Non-pigmented ciliary epithelial cell (primary cell): ENCODE measurements around the gene MAP2K7.
"Not testable (repeated sequence)": the region's sequence is repeated elsewhere in the genome, so short reads cannot be mapped to it uniquely, and the experiment has no call there.

Source experiments
- DNase-seq: peaks from one replicate; pipeline ENCODE4 v3.0.0-alpha.2; 2010; ENCODE audit warnings: low read depth

MAP2K7 gene

DNA sequence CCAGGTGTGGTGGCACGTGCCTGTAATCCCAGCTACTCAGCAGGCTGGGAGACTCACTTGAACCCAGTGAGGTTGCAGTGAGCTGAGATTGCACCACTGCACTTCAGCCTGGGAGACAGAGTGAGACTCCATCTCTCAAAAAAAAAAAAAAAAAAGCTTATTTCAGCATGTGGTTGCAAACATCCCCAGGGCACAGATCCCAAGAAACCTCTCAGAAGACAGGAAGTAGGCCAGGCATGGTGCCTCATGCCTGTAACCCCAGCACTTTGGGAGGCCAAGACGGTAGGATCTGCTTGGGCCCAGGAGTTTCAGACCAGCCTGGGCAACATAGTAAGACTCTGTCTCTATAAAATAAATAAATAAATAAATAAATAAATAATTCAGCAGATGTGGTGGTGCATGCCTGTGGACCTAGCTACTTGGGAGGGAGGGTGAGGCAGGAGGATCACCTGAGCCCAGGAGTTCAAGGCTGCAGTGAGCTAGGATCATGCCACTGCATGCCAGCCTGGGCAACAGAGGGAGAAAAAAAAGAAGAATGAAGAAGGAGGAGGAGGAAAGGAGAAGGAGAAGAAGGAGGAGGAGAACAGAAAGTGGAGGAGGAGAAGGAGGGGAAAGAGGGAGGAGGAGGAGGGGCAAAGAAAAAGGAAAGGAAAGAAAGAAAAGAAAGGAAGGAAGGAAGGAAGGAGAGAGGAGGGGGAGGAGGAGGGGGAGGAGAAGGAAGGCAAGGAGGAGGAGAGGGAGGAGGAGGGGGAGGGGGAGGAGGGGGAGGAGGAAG, 19.7 kb upstream of the MAP2K7 start:
- DNase-seq: no peak

- DNase-seq: no peak
These were observed 17.9 kb upstream of the MAP2K7 start for GRCh38 chr19:7885818-7886217.

GRCh38 chr19:7887408-7888144, 16.1 kb upstream of the MAP2K7 start:
- no peak for DNase-seq

DNA sequence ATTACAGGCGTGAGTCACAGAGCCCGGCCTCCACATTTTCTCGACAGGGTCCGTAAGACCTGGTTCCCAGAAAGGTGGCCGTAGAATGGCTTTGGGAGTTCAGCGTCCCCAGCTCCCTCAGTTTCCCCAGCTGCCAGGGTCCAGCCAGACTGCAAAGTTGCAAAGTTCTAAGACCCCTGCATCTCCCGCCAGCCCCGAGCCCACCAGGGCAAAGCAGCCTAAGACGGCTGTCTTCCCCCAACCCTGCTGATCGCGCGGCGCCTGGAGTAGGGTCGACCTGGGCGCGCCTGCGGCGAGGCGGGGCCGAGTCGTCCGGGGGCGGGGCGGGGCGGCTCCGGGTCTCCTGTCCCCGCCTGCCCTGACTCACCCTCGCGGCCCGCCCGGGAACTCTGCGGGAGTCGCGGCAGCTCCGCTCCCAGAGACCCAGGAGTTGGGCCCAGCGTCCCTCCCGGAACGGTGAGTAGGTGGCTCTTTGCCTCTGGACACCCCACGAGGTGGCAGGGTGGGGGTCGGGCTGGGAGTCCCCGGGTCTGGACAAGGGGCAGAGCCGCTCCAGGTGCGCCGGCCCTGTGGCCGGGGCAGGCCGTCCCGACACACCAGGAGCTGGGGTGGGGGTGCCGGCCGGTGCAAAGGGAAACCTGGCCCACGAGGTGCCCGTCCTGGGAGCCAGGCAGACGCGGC, 15.4 kb upstream of the MAP2K7 start, which contains the start of gene LRRC8E:
TSS of gene LRRC8E (plus strand) at position 366 of the 681 bp plus-strand sequence. CDS start 7,094 bp downstream, outside the sequence.
- no peak for DNase-seq

DNA sequence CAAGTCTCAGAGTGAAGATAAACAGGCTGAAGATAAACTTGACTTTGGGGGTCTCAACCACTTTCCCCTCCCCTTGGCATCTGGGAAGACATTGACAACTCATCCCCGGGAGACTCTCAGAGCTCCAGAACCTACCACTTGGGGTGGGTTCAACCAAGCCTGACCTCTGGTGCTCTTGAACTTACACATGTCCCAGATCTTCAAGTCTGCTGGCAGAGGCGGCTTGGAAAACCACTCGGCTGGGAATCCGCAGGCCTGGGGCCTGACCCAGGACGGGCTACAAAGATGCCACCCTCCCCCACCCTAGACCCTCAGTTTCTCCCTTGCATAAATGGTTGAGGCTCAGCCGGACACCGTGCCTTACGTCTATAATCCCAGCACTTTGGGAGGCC, 14.9 kb upstream of the MAP2K7 start:
- DNase-seq: no peak

DNA sequence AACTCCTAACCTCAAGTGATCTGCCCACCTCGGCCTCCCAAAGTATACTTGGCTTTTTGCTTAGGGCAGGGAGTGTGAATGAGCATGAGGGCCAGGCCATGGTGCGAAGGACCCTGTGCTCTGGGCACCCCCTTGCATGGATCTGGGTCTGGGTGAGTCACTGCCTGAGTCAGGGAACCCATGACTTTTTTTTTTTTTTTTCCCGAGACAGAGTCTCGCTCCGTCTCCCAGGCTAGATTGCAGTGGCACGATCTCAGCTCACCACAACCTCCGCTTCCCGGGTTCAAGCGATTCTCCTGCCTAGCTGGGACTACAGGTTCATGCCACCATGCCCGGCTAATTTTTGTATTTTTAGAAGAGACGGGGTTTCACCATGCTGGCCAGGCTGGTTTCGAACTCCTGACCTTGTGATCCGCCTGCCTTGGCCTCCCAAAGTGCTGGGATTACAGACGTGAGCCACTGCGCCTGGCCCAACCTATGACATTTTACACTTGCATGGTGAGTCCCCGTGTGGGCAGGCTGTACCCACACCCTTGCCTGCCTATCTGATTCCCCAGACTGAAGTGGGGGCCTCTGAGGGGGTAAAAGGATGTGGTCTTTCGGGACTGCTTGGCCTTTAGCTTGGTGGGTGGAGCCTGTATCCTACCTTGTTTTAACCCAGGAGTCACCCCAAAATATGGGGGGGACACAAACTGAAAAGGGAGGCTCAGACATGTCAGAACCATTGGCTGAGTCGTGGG, 10.1 kb upstream of the MAP2K7 start:
- DNase-seq: not testable (repeated sequence)

GRCh38 chr19:7894612-7895309, 8.9 kb upstream of the MAP2K7 start:
- DNase-seq: no peak

GRCh38 chr19:7895565-7895964, 8.1 kb upstream of the MAP2K7 start:
- DNase-seq: no peak

DNA sequence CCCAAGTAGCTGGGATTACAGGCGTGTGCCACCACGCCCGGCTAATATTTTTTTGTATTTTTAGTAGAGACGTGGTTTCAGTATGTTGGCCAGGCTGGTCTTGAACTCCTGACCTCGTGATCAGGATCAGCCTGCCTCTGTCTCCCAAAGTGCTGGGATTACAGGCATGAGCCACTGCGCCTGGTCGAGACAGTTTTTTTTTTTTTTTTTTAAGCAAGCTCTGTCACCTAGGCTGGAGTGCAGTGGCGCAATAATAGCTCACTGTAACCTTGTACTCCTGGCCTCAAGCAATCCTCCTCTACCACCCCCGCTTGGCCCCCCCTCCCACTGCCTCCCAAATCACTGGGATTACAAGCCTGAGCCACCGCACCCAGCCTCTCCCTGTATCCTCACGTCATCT, 6.4 kb upstream of the MAP2K7 start:
- DNase-seq: no peak

DNA sequence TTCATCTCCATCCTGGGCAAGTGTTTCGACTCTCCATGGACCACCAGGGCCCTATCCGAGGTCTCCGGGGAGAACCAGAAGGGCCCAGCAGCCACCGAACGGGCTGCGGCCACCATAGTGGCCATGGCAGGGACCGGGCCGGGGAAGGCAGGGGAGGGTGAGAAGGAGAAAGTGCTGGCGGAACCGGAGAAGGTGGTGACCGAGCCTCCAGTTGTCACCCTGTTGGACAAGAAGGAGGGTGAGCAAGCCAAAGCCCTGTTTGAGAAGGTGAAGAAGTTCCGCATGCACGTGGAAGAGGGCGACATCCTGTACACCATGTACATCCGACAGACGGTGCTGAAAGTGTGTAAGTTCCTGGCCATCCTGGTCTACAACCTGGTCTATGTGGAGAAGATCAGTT, 4.7 kb upstream of the MAP2K7 start:
- DNase-seq: no peak

DNA sequence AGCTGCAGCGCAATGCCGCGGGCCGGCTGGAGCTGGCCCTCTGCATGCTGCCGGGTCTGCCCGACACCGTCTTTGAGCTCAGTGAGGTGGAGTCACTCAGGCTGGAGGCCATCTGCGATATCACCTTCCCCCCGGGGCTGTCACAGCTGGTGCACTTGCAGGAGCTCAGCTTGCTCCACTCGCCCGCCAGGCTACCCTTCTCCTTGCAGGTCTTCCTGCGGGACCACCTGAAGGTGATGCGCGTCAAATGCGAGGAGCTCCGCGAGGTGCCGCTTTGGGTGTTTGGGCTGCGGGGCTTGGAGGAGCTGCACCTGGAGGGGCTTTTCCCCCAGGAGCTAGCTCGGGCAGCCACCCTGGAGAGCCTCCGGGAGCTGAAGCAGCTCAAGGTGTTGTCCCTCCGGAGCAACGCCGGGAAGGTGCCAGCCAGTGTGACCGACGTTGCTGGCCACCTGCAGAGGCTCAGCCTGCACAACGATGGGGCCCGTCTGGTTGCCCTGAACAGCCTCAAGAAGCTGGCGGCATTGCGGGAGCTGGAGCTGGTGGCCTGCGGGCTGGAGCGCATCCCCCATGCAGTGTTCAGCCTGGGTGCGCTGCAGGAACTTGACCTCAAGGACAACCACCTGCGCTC, 3.8 kb upstream of the MAP2K7 start:
- DNase-seq: no peak

DNA sequence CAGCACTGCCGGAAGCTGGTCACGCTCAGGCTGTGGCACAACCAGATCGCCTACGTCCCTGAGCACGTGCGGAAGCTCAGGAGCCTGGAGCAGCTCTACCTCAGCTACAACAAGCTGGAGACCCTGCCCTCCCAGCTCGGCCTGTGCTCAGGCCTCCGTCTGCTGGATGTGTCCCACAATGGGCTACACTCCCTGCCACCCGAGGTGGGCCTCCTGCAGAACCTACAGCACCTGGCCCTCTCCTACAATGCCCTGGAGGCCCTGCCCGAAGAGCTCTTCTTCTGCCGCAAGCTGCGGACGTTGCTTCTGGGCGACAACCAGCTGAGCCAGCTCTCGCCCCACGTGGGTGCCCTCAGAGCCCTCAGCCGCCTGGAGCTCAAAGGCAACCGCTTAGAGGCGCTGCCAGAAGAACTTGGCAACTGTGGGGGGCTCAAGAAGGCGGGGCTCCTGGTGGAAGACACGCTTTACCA, 3.2 kb upstream of the MAP2K7 start:
- DNase-seq: no peak

GRCh38 chr19:7900931-7901330, 2.7 kb upstream of the MAP2K7 start:
- DNase-seq: no peak

DNA sequence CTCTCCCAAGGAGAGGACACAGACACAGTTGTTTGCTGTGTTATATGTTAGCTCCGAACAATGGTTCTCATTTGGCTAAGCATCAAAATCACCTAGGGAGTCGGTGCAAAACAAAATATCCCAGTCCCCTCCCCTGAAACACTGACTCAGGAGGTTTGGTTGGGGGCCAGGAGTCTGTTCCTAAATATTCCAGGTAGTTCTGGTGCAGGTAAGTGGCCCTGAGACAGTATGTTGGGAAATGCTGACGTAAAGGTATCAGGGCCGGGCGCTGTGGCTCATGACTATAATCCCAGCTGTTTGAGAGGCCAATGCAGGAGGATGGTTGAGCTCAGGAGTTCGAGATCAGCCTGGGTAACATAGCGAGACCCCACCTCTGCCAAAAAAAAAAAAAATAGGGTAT, 2.3 kb upstream of the MAP2K7 start:
- no peak for DNase-seq

DNA sequence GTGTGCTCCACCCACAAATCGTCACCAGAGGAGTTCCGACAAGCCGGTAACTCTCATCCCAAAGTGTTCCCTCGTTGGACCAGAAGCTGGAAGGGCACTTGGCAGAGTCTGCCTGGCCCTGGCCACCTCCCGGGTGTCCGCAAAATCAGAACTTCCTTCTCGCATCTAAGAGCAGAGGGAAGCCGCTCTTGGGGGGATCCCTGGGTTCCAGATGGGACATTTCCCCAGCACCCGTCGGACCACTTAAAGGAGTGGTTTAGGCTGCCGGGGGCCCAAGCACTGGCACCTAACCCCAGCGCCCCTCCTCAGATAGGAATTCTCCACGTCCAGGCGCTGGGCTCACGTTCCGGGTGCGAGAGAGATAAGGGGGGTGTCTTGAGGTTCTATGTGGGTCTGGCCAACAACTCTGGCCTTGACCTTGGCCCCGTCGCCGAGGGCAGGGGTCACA, 857 bp upstream of the MAP2K7 start:
- DNase-seq: no peak

DNA sequence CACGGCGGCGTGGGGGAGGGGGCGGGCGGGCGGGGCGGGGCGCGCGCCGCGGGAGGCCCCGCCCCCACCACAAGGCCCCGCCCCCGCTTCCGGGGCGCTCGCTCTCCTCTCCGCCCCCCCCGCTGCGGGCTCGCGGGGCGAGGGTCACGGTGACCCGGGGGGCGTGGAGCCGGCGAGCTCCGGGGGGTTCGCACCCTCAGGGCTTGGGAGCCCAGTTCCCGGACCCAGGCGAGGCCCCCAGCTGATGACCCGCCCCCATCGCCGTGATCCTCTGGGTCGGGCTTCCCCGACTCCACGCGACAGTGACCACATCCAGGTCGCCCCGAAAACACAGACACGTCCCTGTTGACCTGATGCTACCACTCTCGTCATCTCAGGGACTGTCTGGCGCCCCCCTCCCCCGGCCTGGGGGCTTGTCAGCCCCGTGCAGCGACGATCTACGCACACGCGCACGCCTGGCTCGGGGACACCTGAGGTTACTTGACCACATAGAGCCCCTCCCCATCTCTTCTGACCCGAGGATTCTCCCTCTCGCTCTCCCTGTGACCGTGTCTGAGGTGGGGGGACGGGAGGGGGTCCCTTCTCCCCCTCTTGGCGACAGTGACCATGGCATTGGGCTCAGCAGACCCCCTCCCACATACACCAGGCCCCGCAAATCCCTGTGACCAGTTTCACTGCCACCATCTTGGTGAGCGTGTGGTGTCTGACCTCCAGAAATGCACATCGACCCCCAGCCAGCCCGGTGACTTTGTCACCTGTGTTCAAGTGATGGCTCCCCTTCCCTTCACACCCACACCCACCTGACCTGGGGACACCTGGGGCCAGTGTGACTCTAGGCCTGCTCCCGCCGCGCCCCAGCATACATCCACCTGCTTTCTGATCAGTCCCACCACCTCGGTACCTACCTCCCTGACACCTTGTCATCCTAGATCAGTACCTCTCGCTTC, 670 bp downstream of the MAP2K7 start:
- no peak for DNase-seq

DNA sequence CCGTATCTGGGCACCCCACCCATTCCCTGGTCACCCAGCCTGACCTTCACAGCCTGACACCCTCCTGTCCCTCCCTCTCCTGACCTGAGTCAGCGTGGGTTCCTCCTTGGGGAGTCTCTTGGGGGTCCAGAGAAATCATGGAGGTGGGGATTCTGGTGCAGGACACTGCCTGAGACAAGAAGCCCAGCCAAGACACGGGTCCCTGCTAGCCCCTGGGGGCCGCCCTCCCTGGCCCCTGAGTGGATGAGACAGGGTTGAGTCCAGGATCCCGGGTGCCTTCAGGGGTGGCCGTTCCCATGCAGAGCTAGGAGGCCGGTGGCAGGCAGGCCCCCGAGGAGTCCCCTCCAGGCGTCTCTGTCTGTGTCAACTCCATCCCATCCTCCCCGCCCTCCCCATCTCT, 1.6 kb downstream of the MAP2K7 start:
- DNase-seq: no peak

- no peak for DNase-seq
These were observed 2.2 kb downstream of the MAP2K7 start for GRCh38 chr19:7905859-7906258.

DNA sequence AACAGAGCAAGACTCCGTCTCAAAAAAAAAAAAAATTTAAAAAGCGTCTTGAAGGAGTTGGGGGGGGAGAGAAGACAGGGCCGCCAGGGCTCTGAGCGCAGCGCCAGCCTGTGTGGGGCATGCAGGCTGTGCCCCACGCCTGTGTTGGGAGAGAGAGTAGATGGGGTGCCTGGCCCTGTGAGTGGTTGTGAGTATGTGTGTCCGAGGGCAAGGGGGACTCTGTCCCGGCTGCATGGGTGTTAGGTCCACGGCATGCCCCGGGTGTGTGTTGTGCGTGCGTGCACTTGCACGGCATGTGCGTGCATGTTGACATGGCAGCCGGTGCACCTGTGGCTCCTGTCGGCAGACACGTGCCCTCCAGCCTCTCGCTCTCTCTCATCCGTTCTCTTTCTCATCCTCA, 3.4 kb downstream of the MAP2K7 start:
- no peak for DNase-seq

GRCh38 chr19:7907544-7907943, 3.9 kb downstream of the MAP2K7 start:
- DNase-seq: no peak
